ENCODE data around the gene NAGS. TPM values are rescaled to one million over a fixed set of nuclear protein-coding genes. Genes with fewer than 3 reads are reported as not detected.

NAGS gene
- total RNA-seq, 1 experiment from 2014 or later: 3.7 TPM

DNA sequence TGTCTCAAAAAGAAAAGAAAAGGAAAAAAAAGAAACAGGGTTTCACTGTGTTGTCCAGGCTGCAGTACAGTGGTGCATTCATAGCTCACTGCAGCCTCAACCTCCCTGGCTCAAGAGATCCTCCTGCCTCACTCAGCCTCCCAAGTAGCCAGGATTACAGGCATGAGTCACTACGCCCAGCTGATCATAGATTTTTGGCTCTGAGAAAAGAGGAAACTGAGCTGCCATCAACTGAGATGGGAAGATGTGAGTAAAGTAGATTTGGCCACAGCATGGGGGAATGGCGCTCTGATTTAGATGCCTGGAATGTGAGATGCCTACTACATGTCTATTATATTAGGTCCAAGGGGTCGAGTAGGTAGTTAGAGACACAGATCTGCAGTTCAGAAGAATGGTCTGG lies 5.9 kb upstream of the NAGS start:
- whole genome bisulfite sequencing (ENCODE audit: extremely low coverage, insufficient read length, low lambda C conversion rate): no CpG with 5 or more reads among the region's 3 CpGs
- TF ChIP-seq, protein P1, sequence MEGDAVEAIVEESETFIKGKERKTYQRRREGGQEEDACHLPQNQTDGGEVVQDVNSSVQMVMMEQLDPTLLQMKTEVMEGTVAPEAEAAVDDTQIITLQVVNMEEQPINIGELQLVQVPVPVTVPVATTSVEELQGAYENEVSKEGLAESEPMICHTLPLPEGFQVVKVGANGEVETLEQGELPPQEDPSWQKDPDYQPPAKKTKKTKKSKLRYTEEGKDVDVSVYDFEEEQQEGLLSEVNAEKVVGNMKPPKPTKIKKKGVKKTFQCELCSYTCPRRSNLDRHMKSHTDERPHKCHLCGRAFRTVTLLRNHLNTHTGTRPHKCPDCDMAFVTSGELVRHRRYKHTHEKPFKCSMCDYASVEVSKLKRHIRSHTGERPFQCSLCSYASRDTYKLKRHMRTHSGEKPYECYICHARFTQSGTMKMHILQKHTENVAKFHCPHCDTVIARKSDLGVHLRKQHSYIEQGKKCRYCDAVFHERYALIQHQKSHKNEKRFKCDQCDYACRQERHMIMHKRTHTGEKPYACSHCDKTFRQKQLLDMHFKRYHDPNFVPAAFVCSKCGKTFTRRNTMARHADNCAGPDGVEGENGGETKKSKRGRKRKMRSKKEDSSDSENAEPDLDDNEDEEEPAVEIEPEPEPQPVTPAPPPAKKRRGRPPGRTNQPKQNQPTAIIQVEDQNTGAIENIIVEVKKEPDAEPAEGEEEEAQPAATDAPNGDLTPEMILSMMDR (conservative IDR thresholded peaks at IDR 0.05): no peak
- H4K20me1 ChIP-seq (ENCODE audit: control insufficient read depth, insufficient read depth, insufficient read length): no peaks in the 10 kb centered on the region

More for the DNA sequence above, 5.9 kb upstream of the NAGS start:
- Histone ChIP-seq H3K4me2 (ENCODE audit: insufficient read depth, insufficient read length, low read length) (no peak overlapping the region), H2BK5ac (ENCODE audit: insufficient read length, low read length) (no peak overlapping the region), H3K9ac (ENCODE audit: extremely low read depth, insufficient read length, low read length) (no peak overlapping the region), H2AK5ac (ENCODE audit: insufficient read length, low read length) (no peak overlapping the region), H3K79me2 (ENCODE audit: insufficient read depth, low read length) (no peaks in the 10 kb centered on the region), H4K8ac (replicated peaks; ENCODE audit: insufficient read length, low read depth, low read length) (no peak overlapping the region), H3K56ac (ENCODE audit: insufficient read length, low read depth, low read length) (no peak overlapping the region), H3K23me2 (ENCODE audit: insufficient read length, low read depth, low read length, poor library complexity, severe bottlenecking) (peaks cover 6% of the 10 kb centered on the region), H2BK15ac (ENCODE audit: low read depth, low read length) (no peak overlapping the region), H2BK20ac (ENCODE audit: low read depth, low read length, poor library complexity, severe bottlenecking) (no peak overlapping the region), H3K18ac (ENCODE audit: insufficient read length, low read depth, low read length) (no peak overlapping the region), H2AFZ (ENCODE audit: low read length) (no peak overlapping the region), H4K91ac (ENCODE audit: insufficient read length, low read depth, low read length) (no peak overlapping the region), H3K79me1 (ENCODE audit: insufficient read depth, low read depth, low read length, poor library complexity, severe bottlenecking) (no peaks in the 10 kb centered on the region), H3K27ac (ENCODE audit: insufficient read length, low read depth, low read length) (no peak overlapping the region), H3K4ac (ENCODE audit: low read depth, low read length) (no peak overlapping the region), H3T11ph (ENCODE audit: low read length) (no peak overlapping the region), H3K4me1 (ENCODE audit: insufficient read depth, low read length) (no peaks in the 10 kb centered on the region), H3K14ac (ENCODE audit: insufficient read depth, low read length) (no peak overlapping the region), H2BK12ac (ENCODE audit: insufficient read length, low read depth, low read length) (no peak overlapping the region), H3K9me3 (ENCODE audit: control insufficient read depth, low read depth, low read length) (no peaks in the 10 kb centered on the region), H3K23ac (ENCODE audit: insufficient read length, low read depth, low read length) (no peak overlapping the region), H2BK120ac (ENCODE audit: low read depth, low read length, poor library complexity, severe bottlenecking) (no peak overlapping the region), H4K5ac (ENCODE audit: insufficient read length, low read depth, low read length) (no peak overlapping the region), H3K27me3 (ENCODE audit: insufficient read depth, low read length) (no peaks in the 10 kb centered on the region)
- H3K4me1 Mint-ChIP-seq: peaks cover 3 to 11% of the 10 kb centered on the region in 2 experiments; a peak in 3 of 4 replicates
- no peak overlapping the region for H3K4me3 Mint-ChIP-seq
- no peak for DNase-seq
- H3K36me3 Mint-ChIP-seq (ENCODE audit: insufficient read depth in 1 of 3, low read depth in 3 of 3): no peaks in the 10 kb centered on the region
- H3K27ac Mint-ChIP-seq: no peak overlapping the region; a peak in 1 of 7 replicates
- H3K9me3 Mint-ChIP-seq: no peaks in the 10 kb centered on the region
- peaks cover 30% of the 10 kb centered on the region for H3K27me3 Mint-ChIP-seq (ENCODE audit: low read depth)
